GM12874 (cell line): ENCODE measurements around the gene FGD6.

Experiments
- TF ChIP-seq, protein P1 (sequence below): IDR thresholded peaks from 2 replicates; pipeline ENCODE4 v1.5.1; 2011; ENCODE audit warnings: low read depth, mild to moderate bottlenecking, control low read depth, low read length, moderate library complexity; ENCODE audit not compliant: insufficient read depth

Gene FGD6

DNA sequence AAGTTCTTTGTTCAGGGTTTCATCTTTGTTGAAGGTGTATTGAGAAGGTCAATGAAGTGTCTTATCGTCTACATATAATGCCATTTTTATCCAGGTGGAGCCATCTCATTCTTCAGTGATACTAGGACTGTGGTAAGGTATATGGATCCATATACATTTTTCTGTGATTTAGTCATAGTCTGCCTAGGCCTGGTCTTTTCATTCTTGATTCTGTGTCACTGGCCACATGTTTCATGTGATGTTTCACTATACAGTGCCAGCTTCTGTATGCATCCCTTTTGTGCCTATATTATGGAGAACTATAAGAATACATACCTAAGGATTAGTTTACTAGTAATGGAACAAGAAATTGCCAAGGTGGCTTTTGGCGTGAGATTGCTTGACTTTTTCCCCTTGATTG, 40.9 kb upstream of the FGD6 start:
- TF ChIP-seq, protein P1, sequence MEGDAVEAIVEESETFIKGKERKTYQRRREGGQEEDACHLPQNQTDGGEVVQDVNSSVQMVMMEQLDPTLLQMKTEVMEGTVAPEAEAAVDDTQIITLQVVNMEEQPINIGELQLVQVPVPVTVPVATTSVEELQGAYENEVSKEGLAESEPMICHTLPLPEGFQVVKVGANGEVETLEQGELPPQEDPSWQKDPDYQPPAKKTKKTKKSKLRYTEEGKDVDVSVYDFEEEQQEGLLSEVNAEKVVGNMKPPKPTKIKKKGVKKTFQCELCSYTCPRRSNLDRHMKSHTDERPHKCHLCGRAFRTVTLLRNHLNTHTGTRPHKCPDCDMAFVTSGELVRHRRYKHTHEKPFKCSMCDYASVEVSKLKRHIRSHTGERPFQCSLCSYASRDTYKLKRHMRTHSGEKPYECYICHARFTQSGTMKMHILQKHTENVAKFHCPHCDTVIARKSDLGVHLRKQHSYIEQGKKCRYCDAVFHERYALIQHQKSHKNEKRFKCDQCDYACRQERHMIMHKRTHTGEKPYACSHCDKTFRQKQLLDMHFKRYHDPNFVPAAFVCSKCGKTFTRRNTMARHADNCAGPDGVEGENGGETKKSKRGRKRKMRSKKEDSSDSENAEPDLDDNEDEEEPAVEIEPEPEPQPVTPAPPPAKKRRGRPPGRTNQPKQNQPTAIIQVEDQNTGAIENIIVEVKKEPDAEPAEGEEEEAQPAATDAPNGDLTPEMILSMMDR, result no peak

DNA sequence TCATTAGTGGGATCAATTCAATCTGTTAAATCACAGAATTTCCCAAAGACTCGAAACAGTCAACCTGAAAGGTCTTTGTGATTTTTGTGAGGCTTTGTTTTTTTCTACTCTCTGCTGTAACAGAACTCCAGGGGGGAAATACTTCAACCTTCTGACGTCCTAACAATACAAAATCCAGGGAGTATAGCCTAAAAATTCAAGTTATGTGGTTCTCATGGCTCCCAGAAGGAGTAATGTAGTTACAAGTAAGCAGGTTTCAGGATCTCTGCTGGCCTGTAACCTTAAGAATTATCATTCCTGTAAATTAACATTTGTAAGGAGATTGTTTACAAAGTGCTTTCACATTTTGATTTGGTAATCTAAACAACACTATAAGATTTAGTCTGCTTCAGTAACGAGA, 40.3 kb upstream of the FGD6 start:
- TF ChIP-seq, protein P1, result no peak

DNA sequence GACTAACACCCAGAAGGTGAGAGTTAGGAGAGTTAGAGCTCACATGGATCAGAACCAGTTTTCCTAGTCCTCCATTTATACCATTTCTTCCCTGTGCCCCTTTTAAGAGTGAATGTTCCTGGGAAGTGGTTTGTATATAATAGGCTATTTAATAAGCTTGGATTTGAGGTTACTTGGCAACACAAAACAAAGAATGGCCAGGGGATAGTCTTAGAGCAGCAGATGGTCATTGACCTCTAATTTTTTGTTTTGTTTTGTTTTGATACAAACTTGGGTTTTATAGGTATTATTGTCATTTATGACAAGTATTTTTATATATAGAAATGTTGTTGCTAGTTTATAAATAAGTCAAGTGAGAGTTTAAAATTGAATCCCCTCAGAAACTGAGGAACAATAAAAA, 36.1 kb upstream of the FGD6 start:
- TF ChIP-seq, protein P1, result no peak

DNA sequence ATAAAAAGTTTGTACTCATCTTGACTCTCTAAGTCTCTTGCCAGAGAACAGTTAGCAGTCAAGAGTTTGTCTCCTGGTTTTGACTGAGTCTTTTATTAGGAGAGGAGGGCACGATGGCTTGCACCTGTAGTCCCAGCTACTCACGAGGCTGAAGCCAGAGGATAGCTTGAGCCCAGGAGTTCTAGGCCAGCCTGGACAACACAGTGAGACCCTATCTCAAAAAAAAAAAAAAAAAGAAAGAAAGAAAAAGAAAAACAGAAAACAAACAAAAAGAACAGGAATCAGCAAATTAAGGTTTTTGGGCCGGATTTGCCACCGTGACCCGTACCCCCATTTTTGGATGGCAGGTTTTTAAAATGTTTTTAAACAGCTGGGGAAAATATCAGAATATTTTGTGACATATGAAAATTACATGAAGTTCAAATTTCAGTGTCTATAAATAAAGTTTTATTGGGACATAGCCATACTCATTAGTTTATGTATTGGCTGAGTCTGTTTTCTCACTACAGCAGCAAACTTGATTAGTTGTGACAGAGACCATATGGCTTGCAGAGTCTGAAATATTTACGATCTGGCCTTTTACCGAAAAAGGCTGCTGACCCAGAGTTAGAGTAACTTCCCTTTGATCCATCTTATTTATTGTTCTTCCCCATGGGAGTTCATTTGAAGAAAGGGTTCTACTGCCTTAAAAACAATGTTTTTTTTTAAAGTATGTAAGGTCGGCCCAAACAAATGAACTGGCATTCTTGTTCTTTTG, 31.5 kb upstream of the FGD6 start:
- TF ChIP-seq, protein P1, result no peak

DNA sequence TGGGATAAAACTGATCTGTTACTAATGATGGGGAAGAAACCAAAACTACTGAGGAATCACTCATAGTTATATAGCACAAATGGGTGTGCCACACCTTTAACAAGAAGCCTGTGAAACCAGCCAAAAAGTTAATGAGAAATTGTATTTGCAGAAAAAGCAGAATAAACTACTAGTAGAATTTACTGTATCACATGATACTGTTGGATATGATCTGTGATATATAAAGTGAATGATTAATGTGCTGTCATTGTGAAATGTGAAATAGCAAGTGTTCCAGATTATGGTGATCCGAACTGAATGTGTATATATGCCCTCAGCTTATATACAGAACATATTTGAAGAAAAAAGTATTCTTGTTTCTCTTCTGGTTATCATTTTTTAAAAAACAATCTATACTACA, 30.8 kb upstream of the FGD6 start:
- TF ChIP-seq, protein P1, result no peak

DNA sequence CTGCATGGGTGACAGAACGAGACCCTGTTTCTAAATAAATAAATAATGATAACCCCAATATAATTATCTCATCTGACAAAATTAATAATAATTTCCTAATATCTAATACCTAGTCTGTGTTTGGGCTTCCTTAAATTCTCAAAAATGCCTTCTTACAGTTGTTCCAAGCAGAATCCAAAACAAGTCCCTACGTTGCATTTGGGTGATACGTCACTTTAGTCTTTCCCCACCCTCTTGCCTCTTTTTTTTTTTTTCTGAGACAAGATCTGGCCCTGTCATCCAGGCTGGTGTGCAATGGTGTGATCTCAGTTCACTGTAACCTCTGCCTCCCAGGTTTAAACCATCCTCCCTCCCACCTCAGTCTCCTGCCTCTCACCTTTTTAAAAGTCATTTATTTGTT, 27.1 kb upstream of the FGD6 start:
- TF ChIP-seq, protein P1, result no peak

DNA sequence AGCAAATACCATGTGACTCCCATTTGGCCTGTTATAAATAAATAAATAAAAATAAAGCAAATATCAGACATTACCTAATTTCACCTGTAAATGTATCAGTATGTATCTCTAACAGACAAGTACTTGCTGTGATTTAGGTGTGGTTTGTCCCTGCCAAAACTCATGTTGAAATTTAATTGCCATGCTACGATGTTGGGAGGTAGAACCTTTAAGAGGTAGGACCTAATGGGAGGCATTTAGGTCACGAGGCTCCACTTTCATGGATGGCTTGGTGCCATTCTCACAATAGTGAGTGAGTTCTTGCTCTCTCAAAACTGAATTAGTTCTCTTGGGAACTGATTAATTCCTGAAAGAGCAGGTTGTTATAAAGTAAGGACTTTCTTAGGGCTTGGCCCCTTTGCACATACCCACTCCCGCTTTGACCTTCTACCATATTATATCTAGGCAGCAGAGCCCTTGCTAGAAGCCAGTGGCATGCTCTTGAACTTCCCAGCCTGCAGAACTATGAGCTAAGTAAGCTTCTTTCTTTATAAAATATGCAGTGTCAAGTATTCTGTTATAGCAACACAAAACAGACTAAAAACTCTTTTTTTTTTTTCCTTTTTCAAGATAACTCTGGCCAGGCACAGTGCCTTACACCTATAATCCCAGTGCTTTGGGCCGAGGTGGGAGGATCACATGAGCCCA, 26.4 kb upstream of the FGD6 start:
- TF ChIP-seq, protein P1, result no peak
